AG10803 (cell line): ENCODE data around the gene ATP5MC2.
"Not testable (repeated sequence)": the region's sequence is repeated elsewhere in the genome, so short reads cannot be mapped to it uniquely, and the experiment has no call there.

ENCODE experiments used
- DNase-seq: peaks from one replicate; pipeline ENCODE4 v3.0.0; 2010; ENCODE audit warnings: low read depth
- H3K4me3 ChIP-seq: 2 replicates; pipeline ENCODE4 v1.5.1; 2011; ENCODE audit warnings: mild to moderate bottlenecking, low read length, control low read depth
- TF ChIP-seq, protein P1 (sequence below): conservative IDR thresholded peaks from 2 replicates; pipeline ENCODE4 v1.5.1; 2011; ENCODE audit warnings: mild to moderate bottlenecking, low read length, control low read depth, inconsistent platforms

ATP5MC2 gene

DNA sequence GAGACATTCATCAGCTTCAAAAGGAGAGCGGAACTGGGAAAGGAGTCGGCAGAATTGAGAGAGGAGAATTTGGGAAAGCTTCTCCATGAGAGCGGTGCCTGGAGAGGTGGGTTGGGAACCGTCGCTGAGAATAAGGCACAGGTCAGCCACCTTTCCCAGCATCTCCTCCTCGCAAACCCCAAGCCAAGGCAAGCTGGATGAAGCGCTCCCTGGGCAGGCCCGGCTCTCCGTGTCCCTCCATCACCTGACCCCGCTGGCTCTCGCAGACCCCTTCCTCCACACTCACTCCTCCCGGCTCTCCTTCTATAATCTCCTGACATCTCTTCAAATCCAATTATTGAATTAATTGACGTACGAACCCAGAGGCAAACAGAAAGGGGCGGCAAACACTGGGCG, 18.9 kb upstream of the ATP5MC2 start:
- DNase-seq, result no peak
- H3K4me3 ChIP-seq, result no peak overlapping the region
- TF ChIP-seq, protein P1, sequence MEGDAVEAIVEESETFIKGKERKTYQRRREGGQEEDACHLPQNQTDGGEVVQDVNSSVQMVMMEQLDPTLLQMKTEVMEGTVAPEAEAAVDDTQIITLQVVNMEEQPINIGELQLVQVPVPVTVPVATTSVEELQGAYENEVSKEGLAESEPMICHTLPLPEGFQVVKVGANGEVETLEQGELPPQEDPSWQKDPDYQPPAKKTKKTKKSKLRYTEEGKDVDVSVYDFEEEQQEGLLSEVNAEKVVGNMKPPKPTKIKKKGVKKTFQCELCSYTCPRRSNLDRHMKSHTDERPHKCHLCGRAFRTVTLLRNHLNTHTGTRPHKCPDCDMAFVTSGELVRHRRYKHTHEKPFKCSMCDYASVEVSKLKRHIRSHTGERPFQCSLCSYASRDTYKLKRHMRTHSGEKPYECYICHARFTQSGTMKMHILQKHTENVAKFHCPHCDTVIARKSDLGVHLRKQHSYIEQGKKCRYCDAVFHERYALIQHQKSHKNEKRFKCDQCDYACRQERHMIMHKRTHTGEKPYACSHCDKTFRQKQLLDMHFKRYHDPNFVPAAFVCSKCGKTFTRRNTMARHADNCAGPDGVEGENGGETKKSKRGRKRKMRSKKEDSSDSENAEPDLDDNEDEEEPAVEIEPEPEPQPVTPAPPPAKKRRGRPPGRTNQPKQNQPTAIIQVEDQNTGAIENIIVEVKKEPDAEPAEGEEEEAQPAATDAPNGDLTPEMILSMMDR, result no peak

DNA sequence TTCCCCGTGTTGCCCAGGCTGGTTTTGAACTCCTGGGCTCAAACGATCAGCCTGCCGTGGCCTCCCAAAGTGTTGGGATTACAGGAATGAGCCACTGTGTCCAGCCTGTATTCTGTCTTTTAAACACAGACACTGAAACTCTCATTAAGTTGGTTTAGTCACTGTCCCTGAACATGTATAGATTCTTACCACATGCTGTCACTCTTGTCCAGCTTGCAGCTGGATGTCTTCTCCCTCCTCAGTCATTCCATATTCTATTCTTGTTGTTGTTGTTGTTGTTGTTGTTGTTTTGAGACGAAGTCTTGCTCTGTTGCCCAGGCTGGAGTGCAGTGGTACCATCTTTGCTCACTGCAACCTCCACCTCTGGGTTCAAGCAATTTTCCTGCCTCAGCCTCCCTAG, 12.3 kb upstream of the ATP5MC2 start:
- TF ChIP-seq, protein P1, result no peak
- no peak overlapping the region for H3K4me3 ChIP-seq
- DNase-seq, result no peak

DNA sequence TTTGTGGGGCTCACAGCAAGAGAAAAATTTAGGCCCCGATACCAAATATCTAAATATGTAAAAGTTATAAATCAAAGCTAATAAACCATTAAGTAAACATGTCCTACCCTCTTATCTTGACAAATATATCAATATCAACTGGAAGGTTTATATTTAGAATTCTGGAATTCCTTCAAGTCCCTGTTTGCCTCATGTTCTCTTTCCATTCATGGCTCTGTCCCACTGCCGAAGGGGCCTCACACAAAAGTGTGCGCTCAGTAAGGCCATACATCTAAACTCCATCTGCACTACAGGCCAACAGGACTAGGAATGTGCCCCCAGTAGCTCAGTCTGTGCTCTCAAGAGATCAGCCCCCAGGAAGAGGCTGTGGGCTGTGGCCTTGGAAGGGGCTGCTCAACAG, 10.6 kb upstream of the ATP5MC2 start:
- H3K4me3 ChIP-seq, result no peak overlapping the region
- TF ChIP-seq, protein P1, result no peak
- DNase-seq, result no peak

DNA sequence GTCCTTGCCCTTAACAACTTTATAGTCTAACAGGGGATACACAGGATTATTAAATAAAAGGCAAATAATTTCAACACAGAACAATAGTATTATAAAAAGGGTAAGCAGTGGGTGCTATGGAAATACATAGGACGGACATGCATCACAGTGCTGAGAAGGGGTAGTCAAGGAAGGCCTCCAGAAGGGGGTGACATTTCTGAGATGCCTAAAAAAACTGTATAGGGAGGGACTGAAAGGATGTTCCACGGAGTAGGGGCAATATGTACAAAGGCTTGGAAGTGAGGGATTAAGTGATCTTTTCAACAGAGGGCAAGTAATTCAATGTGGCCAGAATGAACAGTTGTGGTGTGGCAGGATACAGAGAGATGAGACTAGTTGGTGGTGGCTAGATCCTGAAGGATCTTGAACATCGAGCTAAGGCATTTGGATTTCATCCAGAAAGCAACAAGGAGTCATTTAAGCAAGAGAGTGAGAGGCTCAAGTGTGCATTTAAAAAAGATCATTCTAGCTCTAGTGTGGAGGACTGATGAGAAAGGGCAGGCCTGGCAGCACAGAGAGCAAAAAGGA, 8.9 kb upstream of the ATP5MC2 start:
- H3K4me3 ChIP-seq, result no peak overlapping the region
- TF ChIP-seq, protein P1, result no peak
- no peak for DNase-seq

DNA sequence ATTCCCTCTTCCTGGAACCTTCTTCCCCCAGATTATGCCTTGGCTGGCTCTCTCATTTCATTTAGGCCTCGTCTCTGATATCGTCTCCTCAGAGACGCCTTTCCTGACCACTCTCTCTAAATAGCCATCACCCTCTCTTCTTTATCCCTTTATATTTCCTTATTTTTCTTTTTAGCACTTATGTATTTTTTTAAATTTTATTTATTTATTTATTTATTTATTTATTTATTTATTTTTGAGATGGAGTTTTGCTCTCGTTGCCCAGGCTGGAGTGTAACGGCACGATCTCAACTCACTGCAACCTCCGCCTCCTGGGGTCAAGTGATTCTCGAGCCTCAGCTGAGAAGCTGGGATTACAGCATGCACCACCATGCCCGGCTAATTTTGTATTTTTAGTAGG, 8.1 kb upstream of the ATP5MC2 start:
- H3K4me3 ChIP-seq, result no peak overlapping the region
- TF ChIP-seq, protein P1, result no peak

DNA sequence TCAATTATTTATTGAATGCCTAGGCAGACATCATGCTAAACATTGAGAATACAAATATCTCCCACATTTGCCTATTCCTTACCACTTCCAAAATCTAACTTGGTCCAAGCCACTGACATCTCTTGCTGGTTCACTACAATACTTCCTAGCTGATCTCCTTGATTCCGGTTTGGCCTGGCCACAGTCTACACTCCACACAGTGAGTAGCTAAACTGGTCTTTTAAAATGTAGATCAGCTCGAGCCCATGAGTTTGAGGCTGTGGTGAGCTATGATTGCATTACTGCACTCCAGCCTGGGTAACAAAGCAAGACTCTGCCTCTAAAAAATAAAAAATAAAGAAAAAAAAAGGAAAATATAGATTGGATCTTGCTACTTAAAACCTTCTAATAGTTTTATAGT, 7.6 kb upstream of the ATP5MC2 start:
- TF ChIP-seq, protein P1, result no peak
- DNase-seq, result no peak
- no peak overlapping the region for H3K4me3 ChIP-seq

More for the DNA sequence above, 8.1 kb upstream of the ATP5MC2 start:
- DNase-seq, result no peak

DNA sequence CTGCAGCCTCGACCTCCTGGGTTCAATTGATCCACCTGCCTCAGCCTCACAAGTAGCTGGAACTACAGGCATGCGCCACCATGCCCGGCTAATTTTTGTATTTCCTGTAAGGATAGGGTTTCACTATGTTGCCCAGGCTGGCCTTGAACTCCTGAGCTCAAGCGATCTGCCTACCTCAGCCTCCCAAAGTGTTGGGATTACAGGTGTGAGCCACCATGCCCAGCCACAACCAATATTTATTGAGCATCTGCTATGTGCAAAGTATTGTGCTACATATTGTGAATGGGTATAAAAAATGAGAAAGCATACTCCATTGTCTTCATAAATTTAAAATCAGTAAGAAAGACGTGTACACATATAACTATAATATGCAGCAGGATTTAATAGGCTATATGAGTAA, 4.2 kb upstream of the ATP5MC2 start:
- DNase-seq, H3K4me3 ChIP-seq: not testable (repeated sequence)

DNA sequence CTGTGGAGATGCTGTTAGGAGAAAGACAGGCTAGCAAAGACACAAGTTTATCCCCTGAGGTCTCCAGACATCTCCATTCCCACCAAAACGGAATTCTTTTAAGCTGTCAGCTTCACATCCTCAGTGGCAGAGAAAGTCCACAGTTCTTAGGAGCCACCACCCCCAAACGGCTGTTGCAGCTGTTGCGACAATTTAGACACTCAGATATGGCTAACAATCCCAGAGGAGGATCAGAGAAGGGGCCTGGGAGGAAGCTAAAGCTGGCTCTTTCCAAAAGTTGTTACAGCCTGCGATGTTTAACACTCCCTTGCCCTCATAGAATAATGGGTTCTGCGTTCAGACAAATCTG, 1.9 kb upstream of the ATP5MC2 start:
- TF ChIP-seq, protein P1, result no peak
- DNase-seq, result peak; percentile 21
- H3K4me3 ChIP-seq, result peak overlapping the region; percentile 39
